NCI-H2107 treated with DMSO at 0.1 percent for 48 hours (cell line): Measurements from ENCODE around the gene ARID1A.

ENCODE experiments used
- DNase-seq: peaks from one replicate; lab custom pipeline; 2025; ENCODE audit not compliant: unreplicated experiment; lab: John Stamatoyannopoulos, UW

The ARID1A gene

DNA sequence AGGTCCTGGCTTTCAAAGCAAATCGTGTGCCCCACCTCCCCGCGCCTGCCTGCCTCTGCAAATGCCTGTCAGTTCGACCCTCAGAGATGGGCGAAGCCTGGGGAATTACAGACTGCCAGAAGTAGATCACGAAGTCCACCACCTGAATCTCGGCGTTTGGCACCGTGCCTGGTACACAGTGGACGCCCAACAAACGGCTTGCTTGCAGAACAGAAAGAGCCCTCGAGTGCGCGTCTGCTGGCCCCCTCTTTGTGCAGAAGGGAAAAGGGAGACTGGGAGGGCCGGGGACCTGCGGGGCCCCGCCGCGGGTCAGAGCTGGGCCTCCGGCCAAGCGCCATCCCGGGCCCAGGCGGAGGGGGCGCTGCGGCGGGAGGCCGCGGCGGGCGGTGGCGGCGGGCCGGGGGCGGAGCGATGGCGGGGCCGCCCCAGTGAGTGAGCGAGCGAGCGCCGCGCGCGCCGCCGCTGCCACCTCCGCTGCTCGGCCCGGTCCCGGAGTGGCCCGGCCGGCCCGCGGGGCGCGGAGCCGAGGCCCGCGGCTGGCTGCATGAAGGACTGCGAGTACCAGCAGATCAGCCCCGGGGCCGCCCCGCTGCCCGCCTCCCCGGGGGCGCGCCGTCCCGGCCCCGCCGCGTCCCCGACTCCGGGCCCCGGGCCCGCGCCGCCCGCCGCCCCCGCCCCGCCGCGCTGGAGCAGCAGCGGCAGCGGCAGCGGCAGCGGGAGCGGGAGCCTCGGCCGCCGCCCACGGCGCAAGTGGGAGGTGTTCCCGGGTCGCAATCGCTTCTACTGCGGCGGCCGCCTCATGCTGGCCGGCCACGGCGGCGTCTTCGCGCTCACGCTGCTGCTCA lies 130.7 kb downstream of the ARID1A start, which contains the start of gene ZDHHC18:
TSS of gene ZDHHC18 (plus strand) at position 428 of the 845 bp plus-strand sequence. CDS start at position 545, 117 bp downstream.
- DNase-seq = peak; percentile 12

DNA sequence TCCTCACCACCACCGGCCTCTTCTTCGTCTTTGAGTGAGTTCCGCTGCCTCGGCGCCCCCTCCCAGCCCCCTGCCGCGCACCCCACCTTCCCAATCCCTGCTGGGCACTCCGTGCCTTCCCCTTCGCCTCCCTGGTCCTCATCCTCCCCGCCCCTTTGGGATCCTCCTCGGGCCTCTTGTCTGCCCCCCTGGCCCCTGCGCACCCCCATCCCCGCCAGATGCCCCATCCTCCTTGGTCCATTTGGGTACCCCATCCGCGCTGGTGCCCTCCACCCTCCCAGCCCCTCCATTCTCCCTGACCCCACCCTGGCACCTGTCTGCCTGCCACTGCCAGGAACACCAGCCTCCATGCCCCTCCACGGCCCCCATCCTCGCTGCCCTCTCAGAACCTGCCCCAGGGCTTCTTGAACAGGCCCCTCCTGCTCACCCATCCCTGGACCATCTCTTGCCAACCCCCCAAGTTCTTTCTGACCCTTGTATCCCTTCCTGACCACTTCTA lies 131.3 kb downstream of the ARID1A start:
- DNase-seq = no peak

GRCh38 chr1:26827663-26828062 lies 131.8 kb downstream of the ARID1A start:
- DNase-seq = no peak

GRCh38 chr1:26828411-26828991 lies 132.7 kb downstream of the ARID1A start:
- DNase-seq = no peak

- DNase-seq = no peak
These were observed 133.5 kb downstream of the ARID1A start for GRCh38 chr1:26829184-26829911.

- no peak for DNase-seq
These were observed 135.2 kb downstream of the ARID1A start for GRCh38 chr1:26831059-26831458.
